ENCODE results near the gene SCLT1. TPM values are rescaled to one million over a fixed set of nuclear protein-coding genes. Genes with fewer than 3 reads are reported as not detected.

The SCLT1 gene
- total RNA-seq, 4 donors from 2014 or later = 6.7 to 19.1 (median 13.5) TPM

- peaks cover 0 to 47% (median 0%) of the 10 kb centered on the region in 3 donors for H3K4me1 ChIP-seq
- DNase-seq = no peak
- intact Hi-C loops (cut with DNase I) = loop anchor here (10.0 kb wide), 3 partner anchors 297 to 667 kb away; no protein-coding TSS in a partner anchor
- no peak overlapping the region for H3K4me3 ChIP-seq
- no peaks in the 10 kb centered on the region for H3K27me3 ChIP-seq
- peaks cover 0 to 90% (median 23%) of the 10 kb centered on the region in 3 donors for H3K36me3 ChIP-seq
- H3K9me3 ChIP-seq = no peaks in the 10 kb centered on the region
- 77 to 79% methylated on average over 6 to 13 of the region's 13 CpGs for WGBS, 2 donors
- TF ChIP-seq, protein P1, sequence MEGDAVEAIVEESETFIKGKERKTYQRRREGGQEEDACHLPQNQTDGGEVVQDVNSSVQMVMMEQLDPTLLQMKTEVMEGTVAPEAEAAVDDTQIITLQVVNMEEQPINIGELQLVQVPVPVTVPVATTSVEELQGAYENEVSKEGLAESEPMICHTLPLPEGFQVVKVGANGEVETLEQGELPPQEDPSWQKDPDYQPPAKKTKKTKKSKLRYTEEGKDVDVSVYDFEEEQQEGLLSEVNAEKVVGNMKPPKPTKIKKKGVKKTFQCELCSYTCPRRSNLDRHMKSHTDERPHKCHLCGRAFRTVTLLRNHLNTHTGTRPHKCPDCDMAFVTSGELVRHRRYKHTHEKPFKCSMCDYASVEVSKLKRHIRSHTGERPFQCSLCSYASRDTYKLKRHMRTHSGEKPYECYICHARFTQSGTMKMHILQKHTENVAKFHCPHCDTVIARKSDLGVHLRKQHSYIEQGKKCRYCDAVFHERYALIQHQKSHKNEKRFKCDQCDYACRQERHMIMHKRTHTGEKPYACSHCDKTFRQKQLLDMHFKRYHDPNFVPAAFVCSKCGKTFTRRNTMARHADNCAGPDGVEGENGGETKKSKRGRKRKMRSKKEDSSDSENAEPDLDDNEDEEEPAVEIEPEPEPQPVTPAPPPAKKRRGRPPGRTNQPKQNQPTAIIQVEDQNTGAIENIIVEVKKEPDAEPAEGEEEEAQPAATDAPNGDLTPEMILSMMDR (IDR thresholded peaks at IDR 0.05) = no peak
- no peak for TF ChIP-seq POLR2A (IDR thresholded peaks at IDR 0.05)
- H3K27ac ChIP-seq = no peak overlapping the region
Measured at GRCh38 chr4:128861856-128862518, 231.4 kb downstream of the SCLT1 start.

- Histone ChIP-seq H3K27me3 (no peaks in the 10 kb centered on the region), H3K9me3 (no peaks in the 10 kb centered on the region), H3K27ac (no peak overlapping the region), H3K4me1 (peaks cover 0 to 43% (median 0%) of the 10 kb centered on the region in 3 donors), H3K36me3 (peaks cover 0 to 95% (median 41%) of the 10 kb centered on the region in 3 donors), H3K4me3 (no peak overlapping the region)
- WGBS, 2 donors = 32 to 36% methylated on average over 6 of the region's 6 CpGs
- TF ChIP-seq, protein P1 (IDR thresholded peaks at IDR 0.05) = no peak
- intact Hi-C loops (cut with DNase I) = loop anchor here (10.0 kb wide), 3 partner anchors 295 to 665 kb away; no protein-coding TSS in a partner anchor
- DNase-seq = no peak
Measured at GRCh38 chr4:128859887-128860677, 233.3 kb downstream of the SCLT1 start.

GRCh38 chr4:128858879-128859671 lies 234.3 kb downstream of the SCLT1 start:
- no peak for DNase-seq
- intact Hi-C loops (cut with DNase I) = no loop called here
- peaks cover 0 to 43% (median 0%) of the 10 kb centered on the region in 3 donors for H3K4me1 ChIP-seq

GRCh38 chr4:128856246-128856645 lies 237.1 kb downstream of the SCLT1 start:
- 94 to 100% methylated on average over 2 of the region's 2 CpGs for WGBS, 2 donors
- Histone ChIP-seq H3K9me3 (no peaks in the 10 kb centered on the region), H3K4me3 (no peak overlapping the region), H3K4me1 (peaks cover 0 to 22% (median 0%) of the 10 kb centered on the region in 3 donors), H3K27me3 (no peaks in the 10 kb centered on the region), H3K27ac (no peak overlapping the region), H3K36me3 (peaks cover 7 to 100% (median 45%) of the 10 kb centered on the region in 3 donors)
- intact Hi-C loops (cut with DNase I) = no loop called here
- DNase-seq = no peak
- TF ChIP-seq, protein P1 (IDR thresholded peaks at IDR 0.05) = no peak
- TF ChIP-seq POLR2A (IDR thresholded peaks at IDR 0.05) = no peak

More at GRCh38 chr4:128858879-128859671, 234.3 kb downstream of the SCLT1 start:
- TF ChIP-seq POLR2A (IDR thresholded peaks at IDR 0.05) = no peak
- TF ChIP-seq, protein P1 (IDR thresholded peaks at IDR 0.05) = no peak
- Histone ChIP-seq H3K4me3 (no peak overlapping the region), H3K27me3 (no peaks in the 10 kb centered on the region), H3K27ac (no peak overlapping the region), H3K36me3 (peaks cover 0 to 95% (median 41%) of the 10 kb centered on the region in 3 donors), H3K9me3 (no peaks in the 10 kb centered on the region)
- WGBS, 2 donors = 77 to 81% methylated on average over 18 of the region's 18 CpGs
